Vagina (tissue), 2 donors: ENCODE results near the gene PRKAR1B.

Source experiments
- POLR2A ChIP-seq, 2 donors: fragments of 450-650 bp; IDR thresholded peaks; one replicate each; pipeline ENCODE4 v1.6.1; 2017; ENCODE audit warnings: antibody characterized with exemption in 2 of 2, mild to moderate bottlenecking in 2 of 2, moderate library complexity in 2 of 2
- POLR2AphosphoS5 ChIP-seq, 2 donors: sonication (generic); formaldehyde crosslinking; IDR thresholded peaks; one replicate each; pipeline ENCODE4 v1.9.0; 2017; ENCODE audit warnings: antibody characterized with exemption in 2 of 2, mild to moderate bottlenecking in 2 of 2, low read depth in 1 of 2; ENCODE audit not compliant: insufficient read depth in 1 of 2
- TF ChIP-seq, protein P1 (sequence below), 3 experiments: fragments of 450-650 bp in 2 of 3; fragments of 200-600 bp in 1 of 3; sonication (generic) in 1 of 3; IDR thresholded peaks; one replicate each; pipeline ENCODE4 v1.5.1; 2017 to 2019; ENCODE audit warnings: antibody characterized with exemption in 3 of 3, mild to moderate bottlenecking in 2 of 3, moderate library complexity in 2 of 3

DNA sequence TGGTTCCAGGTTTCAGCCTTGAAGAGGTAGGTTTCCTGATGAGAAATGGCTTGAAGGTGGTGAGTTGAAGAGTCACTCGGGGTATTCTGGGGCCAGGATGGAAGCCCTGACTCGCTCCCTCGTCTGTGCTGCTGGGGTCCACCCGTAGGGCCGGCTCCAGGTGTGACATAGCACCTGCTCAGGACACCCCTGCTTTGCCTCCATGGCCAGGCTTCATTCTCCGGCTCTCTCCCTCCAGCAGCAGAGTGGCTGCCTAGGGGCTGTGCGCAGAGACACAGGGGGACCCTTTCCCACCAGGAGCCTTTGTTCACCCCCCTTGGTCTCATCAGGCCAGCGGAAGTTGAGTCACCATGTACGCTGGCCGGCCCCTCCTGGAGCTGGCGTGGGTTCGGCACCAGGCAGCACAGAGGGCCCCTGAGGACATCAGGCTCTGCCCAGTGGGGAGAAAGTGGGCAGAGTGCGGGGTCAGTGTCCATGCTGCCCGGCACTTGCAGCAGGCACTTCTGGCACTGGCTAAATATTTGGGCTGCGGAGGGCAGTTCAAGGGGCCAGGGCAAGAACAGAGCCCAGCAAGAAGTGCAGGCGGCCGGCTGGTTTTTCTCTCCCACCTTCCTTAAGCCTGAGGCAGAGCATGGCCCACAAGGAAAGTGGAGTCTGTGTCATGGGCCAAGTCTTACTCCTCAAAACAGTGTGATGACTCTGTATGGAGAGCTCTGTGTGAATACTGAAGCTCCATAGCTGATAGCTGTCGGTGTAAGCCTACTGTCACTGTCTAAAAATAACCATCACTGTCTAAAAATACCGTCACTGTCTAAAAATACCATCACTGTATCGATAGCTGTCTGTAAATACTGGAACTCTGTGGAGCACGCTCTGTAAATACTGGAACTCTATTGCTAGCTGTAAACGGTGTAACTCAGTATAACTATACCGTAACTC lies 3.7 kb upstream of the PRKAR1B start:
- TF ChIP-seq, protein P1, sequence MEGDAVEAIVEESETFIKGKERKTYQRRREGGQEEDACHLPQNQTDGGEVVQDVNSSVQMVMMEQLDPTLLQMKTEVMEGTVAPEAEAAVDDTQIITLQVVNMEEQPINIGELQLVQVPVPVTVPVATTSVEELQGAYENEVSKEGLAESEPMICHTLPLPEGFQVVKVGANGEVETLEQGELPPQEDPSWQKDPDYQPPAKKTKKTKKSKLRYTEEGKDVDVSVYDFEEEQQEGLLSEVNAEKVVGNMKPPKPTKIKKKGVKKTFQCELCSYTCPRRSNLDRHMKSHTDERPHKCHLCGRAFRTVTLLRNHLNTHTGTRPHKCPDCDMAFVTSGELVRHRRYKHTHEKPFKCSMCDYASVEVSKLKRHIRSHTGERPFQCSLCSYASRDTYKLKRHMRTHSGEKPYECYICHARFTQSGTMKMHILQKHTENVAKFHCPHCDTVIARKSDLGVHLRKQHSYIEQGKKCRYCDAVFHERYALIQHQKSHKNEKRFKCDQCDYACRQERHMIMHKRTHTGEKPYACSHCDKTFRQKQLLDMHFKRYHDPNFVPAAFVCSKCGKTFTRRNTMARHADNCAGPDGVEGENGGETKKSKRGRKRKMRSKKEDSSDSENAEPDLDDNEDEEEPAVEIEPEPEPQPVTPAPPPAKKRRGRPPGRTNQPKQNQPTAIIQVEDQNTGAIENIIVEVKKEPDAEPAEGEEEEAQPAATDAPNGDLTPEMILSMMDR (IDR thresholded peaks at IDR 0.05): no peak
- TF ChIP-seq POLR2A (IDR thresholded peaks at IDR 0.05): no peak
- TF ChIP-seq POLR2AphosphoS5 (IDR thresholded peaks at IDR 0.05; ENCODE audit: insufficient read depth in 1 of 2, low read depth in 1 of 2): no peak
